Stimulated activated CD8-positive, alpha-beta memory T cell treated with anti-CD3 and anti-CD28 coated beads, Interleukin-7, amount 100 ng/mL, for 1 hour (primary cell): ENCODE results near the gene OR56B4.

Source experiments
- DNase-seq, 2 donors: peaks; one replicate each; pipeline ENCODE4 v3.0.0-alpha.2; 2020; ENCODE audit warnings: low read depth in 2 of 2

OR56B4 gene

GRCh38 chr11:6151117-6151516 is 43.6 kb downstream of the OR56B4 start:
- no peak for DNase-seq

- DNase-seq: no peak
Observed at GRCh38 chr11:6152126-6152525, 44.6 kb downstream of the OR56B4 start.

DNA sequence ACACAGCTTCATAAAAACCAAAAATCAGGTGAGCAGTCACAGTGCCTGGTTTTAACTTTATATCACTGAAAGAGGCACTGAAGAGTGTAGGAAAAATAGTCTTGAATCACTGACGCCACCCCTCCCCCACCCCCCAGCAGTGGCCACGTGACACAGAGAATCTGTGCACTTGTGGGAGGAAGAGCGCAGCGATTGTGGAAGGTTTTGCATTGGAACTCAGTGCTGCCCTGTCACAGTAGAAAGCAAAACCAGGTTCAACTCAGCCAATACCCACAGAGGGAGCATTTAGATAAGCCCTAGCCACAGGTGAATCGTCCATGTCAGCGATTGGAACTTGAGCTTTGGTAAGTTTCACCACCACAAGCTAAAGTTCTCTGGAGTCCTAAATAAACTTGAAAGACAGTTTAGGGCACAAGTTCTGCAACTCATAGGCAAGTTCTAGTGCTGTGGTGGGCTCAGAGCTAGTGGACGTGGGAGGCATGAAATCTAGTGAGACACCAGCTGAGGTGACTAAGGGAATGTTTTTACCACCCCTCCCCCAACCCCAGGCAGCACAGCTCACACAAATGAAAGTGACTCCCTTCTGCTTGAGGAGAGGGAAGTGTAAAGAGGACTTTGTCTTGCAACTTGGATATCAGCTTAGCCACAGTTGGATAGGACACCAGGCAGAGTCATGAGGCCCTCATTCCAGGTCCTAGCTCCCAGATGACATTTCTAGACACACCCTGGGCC is 49.3 kb downstream of the OR56B4 start:
- DNase-seq: no peak
